GM21381 (cell line): ENCODE data around the gene CSRP3.

ENCODE experiments used
- ATAC-seq: cut with Tn5 transposase; IDR thresholded peaks from one replicate; pipeline ENCODE4 v1.9.1; 2021; ENCODE audit warnings: mild to moderate bottlenecking, moderate library complexity; ENCODE audit not compliant: unreplicated experiment

CSRP3 gene

GRCh38 chr11:19191530-19192169, 10.1 kb downstream of the CSRP3 start:
- ATAC-seq: no peak

GRCh38 chr11:19187833-19188258, 13.9 kb downstream of the CSRP3 start:
- ATAC-seq: no peak

- no peak for ATAC-seq
These were observed 14.5 kb downstream of the CSRP3 start for GRCh38 chr11:19187114-19187832.

GRCh38 chr11:19185516-19186052, 16.2 kb downstream of the CSRP3 start:
- no peak for ATAC-seq

GRCh38 chr11:19185036-19185435, 16.7 kb downstream of the CSRP3 start:
- no peak for ATAC-seq

DNA sequence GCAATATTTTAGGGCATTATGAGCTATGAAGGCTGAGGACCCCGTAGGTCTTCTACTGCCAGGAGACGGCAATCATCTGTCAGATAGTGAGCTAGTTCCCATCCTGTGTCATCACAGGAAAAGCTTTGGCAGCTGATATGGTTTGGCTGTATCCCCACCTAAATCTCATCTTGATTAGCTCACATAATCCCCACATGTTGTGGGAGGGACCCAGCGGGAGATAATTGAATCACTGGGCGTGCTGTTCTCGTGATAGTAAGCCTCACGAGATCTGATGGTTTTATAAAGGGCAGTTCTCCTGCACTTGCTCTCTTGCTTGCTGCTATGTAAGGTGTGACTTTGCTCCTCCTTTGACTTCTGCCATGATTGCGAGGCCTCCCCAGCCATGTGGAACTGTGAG, 18.1 kb downstream of the CSRP3 start:
- no peak for ATAC-seq

GRCh38 chr11:19181531-19182261, 20.1 kb downstream of the CSRP3 start:
- ATAC-seq: no peak

- no peak for ATAC-seq
These were observed 25.1 kb downstream of the CSRP3 start for GRCh38 chr11:19176629-19177186.

- no peak for ATAC-seq
These were observed 27.7 kb downstream of the CSRP3 start for GRCh38 chr11:19173964-19174638.

GRCh38 chr11:19173004-19173689, 28.6 kb downstream of the CSRP3 start:
- ATAC-seq: no peak

DNA sequence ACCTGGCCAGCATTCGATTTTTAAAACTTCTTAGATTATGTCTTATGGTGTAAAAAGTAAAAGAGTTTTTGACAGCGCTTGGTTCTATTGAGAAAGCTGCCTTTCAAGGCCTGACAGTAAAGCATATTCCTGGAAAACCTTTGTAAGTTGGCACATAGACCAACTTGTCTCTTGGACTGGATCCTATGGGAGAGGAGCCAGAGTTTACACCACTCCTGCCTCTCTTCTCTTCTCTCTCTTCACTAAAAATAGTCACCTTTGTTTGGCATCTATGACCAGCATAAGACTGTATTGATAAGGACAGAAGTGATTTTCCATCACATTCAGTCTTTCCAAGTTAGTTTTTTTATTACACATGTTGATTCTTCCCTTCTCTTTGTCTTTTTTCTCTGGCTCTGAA, 33.7 kb downstream of the CSRP3 start:
- no peak for ATAC-seq

GRCh38 chr11:19164881-19165280, 36.9 kb downstream of the CSRP3 start:
- no peak for ATAC-seq

- no peak for ATAC-seq
These were observed 37.4 kb downstream of the CSRP3 start for GRCh38 chr11:19164230-19164855.

GRCh38 chr11:19163617-19164016, 38.2 kb downstream of the CSRP3 start:
- ATAC-seq: no peak

- no peak for ATAC-seq
These were observed 38.8 kb downstream of the CSRP3 start for GRCh38 chr11:19162951-19163505.

DNA sequence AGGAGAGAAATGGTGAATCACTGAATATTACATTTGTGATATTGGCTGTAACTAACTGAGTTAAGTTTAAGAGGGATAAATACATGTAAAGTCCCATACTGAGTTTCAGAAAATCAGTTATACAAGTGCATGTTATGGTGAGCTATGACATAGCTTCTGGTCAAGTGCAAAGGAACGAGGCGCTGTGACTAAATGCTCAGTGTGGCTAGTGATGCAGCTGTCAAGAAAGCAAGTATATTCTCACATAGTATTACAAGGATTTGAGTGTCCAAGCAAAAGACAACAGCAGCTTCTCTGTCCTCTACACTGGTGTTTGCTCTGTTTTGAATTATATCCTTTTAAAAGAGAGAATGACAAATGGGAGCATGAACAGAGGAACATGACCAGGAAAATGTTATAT, 40.1 kb downstream of the CSRP3 start:
- ATAC-seq: no peak

GRCh38 chr11:19160847-19161246, 40.9 kb downstream of the CSRP3 start:
- ATAC-seq: no peak

- ATAC-seq: no peak
These were observed 44.9 kb downstream of the CSRP3 start for GRCh38 chr11:19156892-19157291.

GRCh38 chr11:19145319-19145718, 56.5 kb downstream of the CSRP3 start:
- no peak for ATAC-seq
